DND-41 (cell line): Measurements from ENCODE around the gene FNDC3B.

Source experiments
- EZH2 ChIP-seq: IDR thresholded peaks from 3 replicates; pipeline ENCODE4 v1.6.1; 2012; ENCODE audit warnings: borderline replicate concordance, low read depth, mild to moderate bottlenecking, moderate library complexity, low read length, inconsistent platforms; ENCODE audit not compliant: severe bottlenecking
- TF ChIP-seq, protein P1 (sequence below): IDR thresholded peaks from 2 replicates; pipeline ENCODE4 v1.5.1; 2012; ENCODE audit warnings: borderline replicate concordance, low read length, moderate library complexity, mild to moderate bottlenecking; ENCODE audit not compliant: poor library complexity, severe bottlenecking; ENCODE audit errors: extremely low read depth

DNA sequence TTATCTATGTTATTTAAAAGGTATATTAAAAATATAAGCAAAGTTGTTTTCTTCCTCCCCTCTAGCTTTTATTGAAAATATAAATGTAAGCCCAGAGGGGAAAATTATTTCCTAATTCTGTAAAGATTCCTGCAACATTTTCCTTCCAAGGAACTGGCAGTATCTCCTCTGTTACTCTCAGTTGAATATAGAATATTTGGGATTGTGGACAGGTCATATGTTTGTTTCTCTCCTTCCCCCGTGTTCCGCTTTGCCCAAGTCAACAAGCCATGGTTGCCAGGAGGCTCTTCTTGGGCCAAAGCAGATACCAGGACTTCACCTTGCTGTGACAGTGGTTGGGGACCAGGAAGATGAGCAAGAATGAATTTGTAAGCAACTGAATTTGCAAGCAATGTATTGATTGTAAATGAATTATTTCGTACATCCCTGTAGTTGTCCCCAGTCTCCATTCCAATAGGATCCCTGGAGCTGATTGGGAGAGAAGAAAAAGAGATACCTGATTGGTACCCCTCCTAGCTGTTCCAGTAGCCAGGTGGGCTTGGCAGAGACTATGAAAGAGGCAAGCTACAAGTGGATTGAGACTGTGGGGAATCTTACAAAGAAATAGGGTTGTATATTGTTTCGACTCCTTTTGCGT, 130.8 kb downstream of the FNDC3B start:
- TF ChIP-seq, protein P1, sequence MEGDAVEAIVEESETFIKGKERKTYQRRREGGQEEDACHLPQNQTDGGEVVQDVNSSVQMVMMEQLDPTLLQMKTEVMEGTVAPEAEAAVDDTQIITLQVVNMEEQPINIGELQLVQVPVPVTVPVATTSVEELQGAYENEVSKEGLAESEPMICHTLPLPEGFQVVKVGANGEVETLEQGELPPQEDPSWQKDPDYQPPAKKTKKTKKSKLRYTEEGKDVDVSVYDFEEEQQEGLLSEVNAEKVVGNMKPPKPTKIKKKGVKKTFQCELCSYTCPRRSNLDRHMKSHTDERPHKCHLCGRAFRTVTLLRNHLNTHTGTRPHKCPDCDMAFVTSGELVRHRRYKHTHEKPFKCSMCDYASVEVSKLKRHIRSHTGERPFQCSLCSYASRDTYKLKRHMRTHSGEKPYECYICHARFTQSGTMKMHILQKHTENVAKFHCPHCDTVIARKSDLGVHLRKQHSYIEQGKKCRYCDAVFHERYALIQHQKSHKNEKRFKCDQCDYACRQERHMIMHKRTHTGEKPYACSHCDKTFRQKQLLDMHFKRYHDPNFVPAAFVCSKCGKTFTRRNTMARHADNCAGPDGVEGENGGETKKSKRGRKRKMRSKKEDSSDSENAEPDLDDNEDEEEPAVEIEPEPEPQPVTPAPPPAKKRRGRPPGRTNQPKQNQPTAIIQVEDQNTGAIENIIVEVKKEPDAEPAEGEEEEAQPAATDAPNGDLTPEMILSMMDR = no peak
- no peak for TF ChIP-seq EZH2
